ENCODE results near the gene PITPNM2. TPM values are rescaled to one million over a fixed set of nuclear protein-coding genes. Genes with fewer than 3 reads are reported as not detected.

Gene PITPNM2
- total and polyA plus RNA-seq, 11 donors = 12.0 to 28.5 (median 20.7) TPM

DNA sequence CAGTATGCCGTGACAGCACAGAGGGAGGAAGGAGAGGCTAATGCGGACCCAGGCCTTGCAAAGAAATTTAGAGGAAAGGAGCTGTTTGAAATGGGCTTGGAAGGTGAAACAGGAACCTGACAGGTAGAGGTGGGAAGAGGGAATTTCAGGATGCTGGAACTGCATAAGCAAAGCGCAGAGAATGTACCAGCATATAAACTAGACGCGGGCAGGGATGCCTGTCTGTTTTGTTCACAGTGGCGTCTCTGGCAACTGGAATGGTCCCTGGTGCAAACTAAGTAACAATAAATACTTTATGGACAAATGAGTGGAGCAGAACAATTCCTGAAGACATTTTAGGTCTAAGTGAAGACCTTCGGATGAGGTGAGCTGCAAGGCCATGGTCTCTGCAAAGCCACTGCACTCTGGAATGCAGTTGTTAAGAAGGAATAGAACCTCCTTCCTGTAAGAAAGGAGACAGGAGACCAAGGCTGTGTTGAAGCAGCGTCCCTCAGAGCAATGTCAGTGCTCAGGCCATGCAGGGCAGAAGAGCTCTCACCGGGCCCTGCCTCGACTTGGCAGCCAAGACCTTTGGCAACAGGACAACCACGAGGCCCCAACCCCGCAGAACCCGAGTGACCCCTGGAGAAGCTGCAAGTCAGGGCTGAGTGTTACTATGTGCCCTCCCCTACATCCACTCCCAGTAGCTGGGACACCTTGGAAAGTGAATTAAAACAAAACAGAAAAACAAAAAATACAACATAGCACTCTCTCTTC lies 42.8 kb downstream of the PITPNM2 start:
- Histone ChIP-seq H3K36me3 (peaks cover 0 to 8% (median 0%) of the 10 kb centered on the region in 9 donors), H3K4me3 (no peak overlapping the region), H3K4me1 (peaks cover 15 to 82% (median 64%) of the 10 kb centered on the region in 12 donors), H3K27me3 (no peaks in the 10 kb centered on the region), H3K9me3 (no peaks in the 10 kb centered on the region), H3K27ac (peak overlapping the region in 11 of 12 donors; percentile 66 to 91 (median 82))
- DNase-seq (peak in 2 of 5 donors; percentile 60 to 75), ATAC-seq (peak; percentile 15 to 43 (median 31))
- no peak for TF ChIP-seq POLR2A (IDR thresholded peaks at IDR 0.05)
- TF ChIP-seq, protein P1, sequence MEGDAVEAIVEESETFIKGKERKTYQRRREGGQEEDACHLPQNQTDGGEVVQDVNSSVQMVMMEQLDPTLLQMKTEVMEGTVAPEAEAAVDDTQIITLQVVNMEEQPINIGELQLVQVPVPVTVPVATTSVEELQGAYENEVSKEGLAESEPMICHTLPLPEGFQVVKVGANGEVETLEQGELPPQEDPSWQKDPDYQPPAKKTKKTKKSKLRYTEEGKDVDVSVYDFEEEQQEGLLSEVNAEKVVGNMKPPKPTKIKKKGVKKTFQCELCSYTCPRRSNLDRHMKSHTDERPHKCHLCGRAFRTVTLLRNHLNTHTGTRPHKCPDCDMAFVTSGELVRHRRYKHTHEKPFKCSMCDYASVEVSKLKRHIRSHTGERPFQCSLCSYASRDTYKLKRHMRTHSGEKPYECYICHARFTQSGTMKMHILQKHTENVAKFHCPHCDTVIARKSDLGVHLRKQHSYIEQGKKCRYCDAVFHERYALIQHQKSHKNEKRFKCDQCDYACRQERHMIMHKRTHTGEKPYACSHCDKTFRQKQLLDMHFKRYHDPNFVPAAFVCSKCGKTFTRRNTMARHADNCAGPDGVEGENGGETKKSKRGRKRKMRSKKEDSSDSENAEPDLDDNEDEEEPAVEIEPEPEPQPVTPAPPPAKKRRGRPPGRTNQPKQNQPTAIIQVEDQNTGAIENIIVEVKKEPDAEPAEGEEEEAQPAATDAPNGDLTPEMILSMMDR (IDR thresholded peaks at IDR 0.05) = no peak
- intact Hi-C loops (cut with DNase I) = loop anchor here in 7 of 10 donors (5.0 kb wide), 2 partner anchors 34 to 39 kb away; no protein-coding TSS in a partner anchor
- WGBS, 4 donors = 46 to 56% (median 50%) methylated on average over 13 of the region's 13 CpGs

DNA sequence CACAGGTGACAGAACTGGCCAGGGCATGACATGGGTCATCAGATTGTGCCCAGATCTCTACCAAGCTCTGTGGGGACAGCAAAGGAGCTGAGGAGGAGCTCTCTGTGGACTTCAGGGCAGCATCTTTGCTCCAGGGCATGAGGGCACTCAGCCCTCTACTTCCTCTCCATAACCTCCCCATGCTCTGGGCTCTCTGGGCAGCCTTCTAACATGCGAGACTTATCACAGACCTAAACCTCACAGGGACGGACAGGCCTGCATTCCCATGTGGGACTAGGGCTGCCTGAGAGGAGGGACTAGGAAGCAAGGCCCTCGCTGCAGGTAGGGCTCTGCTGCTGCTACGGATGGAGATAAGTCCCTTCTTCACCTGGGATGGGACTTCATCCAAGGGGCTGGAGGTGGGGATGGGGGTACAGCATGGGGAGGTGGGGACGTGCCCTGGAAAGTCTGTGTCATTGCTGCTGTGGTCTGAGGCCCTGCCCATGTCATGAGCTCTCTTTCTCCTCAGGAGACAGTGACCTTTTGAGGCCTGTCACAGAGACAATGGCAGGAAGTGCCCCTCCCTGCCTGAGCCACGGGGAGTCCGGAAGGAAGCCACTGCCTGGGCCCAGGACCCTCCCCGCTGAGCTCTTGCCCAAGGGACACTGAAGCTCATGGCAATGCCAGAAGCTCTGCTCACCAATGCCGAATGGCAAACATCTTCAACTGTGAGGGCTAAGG lies 44.1 kb downstream of the PITPNM2 start:
- peak; percentile 55 to 80 (median 67) for DNase-seq
- peak in 3 of 4 donors; percentile 50 to 79 (median 69) for ATAC-seq
- intact Hi-C loops (cut with DNase I) = loop anchor here in 7 of 10 donors (5.0 kb wide), 2 partner anchors 36 to 41 kb away; no protein-coding TSS in a partner anchor
- Histone ChIP-seq H3K27me3 (no peaks in the 10 kb centered on the region), H3K27ac (peak overlapping the region; percentile 58 to 91 (median 82)), H3K4me3 (no peak overlapping the region), H3K36me3 (peaks cover 0 to 8% (median 0%) of the 10 kb centered on the region in 9 donors), H3K4me1 (peaks cover 15 to 83% (median 65%) of the 10 kb centered on the region in 12 donors), H3K9me3 (no peaks in the 10 kb centered on the region)
- 35 to 39% (median 38%) methylated on average over 6 to 9 of the region's 9 CpGs for WGBS, 4 donors
- no peak for TF ChIP-seq POLR2A (IDR thresholded peaks at IDR 0.05)
- TF ChIP-seq, protein P1 (IDR thresholded peaks at IDR 0.05) = no peak

DNA sequence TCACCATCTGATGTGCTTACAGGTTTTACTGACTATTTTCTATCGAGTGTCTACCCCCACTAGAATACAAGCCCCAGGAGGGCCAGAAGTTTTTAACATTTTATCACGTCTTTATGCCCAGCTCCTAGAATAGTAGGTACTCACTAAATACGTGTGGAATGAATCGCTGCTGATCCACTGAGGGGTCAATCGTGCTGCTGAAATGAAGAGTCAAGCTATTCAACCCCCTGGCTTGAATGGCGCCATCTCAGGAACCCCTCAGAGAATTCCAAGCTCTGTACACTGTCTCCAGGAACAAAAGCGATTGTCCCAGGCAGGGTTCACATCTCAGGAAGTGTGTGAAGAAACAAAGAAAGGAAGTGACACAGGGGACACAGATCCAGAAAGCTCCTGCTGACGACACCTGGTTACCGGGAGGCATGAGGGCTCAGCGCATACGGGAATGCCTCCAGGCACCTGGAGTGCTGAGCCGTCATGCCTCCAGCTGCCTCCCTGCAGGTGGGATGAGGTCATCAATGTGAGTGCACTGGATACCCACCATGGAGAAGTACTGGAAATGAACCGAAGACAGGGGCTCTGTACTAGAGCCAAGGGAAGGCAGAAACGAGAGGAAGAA lies 45.6 kb downstream of the PITPNM2 start:
- WGBS, 4 donors = 56 to 76% (median 71%) methylated on average over 14 of the region's 14 CpGs
- no peaks in the 10 kb centered on the region for H3K27me3 ChIP-seq
- H3K9me3 ChIP-seq = no peaks in the 10 kb centered on the region
- H3K4me3 ChIP-seq = peak overlapping the region in 10 of 12 donors; percentile 20 to 53 (median 42)
- DNase-seq = peak in 4 of 5 donors; percentile 53 to 62 (median 60)
- peak; percentile 13 to 72 (median 30) for ATAC-seq
- H3K4me1 ChIP-seq = peaks cover 15 to 86% (median 70%) of the 10 kb centered on the region in 12 donors
- TF ChIP-seq, protein P1 (IDR thresholded peaks at IDR 0.05) = no peak
- TF ChIP-seq POLR2A (IDR thresholded peaks at IDR 0.05) = peak in 1 of 2 donors; percentile 34
- intact Hi-C loops (cut with DNase I) = loop anchor here in 7 of 10 donors (5.0 kb wide), 2 partner anchors 37 to 42 kb away; no protein-coding TSS in a partner anchor
- H3K36me3 ChIP-seq = peaks cover 0 to 8% (median 0%) of the 10 kb centered on the region in 9 donors
- peak overlapping the region; percentile 58 to 91 (median 82) for H3K27ac ChIP-seq
